Measurements from ENCODE around the gene TPP2.
A peak's percentile ranks its signal among the peaks of the same experiment; 100 is the strongest.

TPP2 gene

DNA sequence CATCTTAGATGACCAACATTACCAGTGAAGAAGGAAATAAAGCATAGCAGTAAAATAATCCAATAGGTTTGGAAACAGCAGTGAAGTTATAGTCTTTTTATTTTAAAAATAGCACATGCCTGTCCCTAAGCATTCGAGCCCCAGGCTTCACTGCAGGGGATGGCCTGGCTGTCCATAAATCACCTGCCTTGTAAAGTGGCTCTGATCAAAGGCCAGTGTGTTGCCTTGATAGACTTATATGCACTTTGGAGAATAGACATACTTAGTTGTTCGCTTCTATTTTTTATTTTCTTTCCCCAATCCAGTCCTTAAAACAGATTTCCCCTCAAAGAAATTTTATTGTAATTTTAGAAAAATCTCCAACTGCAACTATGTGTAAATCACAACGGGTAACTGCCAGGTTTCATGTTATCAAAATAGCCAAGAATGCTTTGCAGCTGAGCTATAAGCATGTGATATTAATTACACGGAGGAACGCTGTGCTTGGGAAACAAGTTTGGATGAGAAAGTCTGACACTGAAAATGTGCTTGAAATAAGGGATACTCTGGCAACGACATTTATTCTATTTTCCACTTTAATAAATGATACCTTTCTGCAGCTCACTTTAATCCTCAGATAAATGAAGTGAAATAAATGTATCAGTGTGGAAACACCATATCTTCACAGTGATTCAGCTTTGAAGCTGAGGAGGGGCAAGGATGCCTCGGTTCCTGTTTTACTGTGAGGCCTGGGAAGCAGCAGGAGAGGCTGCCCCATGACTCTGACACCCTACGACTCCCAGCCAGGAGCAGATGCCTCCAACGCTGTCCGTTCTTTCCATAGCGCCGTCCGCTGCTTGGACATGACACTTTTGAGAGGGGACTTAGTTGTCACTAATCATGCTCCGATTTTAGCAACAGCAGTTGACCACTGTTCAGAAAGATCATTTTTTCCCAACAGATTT, 103.6 kb downstream of the TPP2 start:
- no peak overlapping the region for H3K4me3 ChIP-seq (replicated peaks; ENCODE audit: low read depth, low read length)
- no peak for TF ChIP-seq CTCF (IDR thresholded peaks at IDR 0.05; ENCODE audit: low read length, missing control alignments)
- no peak for DNase-seq (ENCODE audit: low read depth)

DNA sequence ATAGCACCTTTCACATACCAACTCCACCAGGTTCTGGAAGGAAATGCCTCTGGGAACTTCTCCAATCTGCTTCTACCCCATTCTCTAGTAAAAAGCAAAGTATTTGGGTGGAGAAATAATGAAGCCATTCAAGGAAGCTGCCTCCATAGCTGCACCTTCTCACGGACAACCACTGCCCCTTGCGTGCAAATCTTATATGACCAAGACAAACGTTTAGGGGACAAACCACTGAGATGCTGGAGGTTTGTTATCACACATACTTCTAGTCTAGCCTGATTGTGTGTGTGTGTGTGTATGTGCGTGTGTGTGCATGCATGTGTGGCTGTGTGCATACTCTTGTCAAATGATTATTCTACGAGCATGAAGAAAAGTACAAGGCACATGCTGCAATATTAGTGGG, 104.5 kb downstream of the TPP2 start:
- DNase-seq (ENCODE audit: low read depth) = no peak

DNA sequence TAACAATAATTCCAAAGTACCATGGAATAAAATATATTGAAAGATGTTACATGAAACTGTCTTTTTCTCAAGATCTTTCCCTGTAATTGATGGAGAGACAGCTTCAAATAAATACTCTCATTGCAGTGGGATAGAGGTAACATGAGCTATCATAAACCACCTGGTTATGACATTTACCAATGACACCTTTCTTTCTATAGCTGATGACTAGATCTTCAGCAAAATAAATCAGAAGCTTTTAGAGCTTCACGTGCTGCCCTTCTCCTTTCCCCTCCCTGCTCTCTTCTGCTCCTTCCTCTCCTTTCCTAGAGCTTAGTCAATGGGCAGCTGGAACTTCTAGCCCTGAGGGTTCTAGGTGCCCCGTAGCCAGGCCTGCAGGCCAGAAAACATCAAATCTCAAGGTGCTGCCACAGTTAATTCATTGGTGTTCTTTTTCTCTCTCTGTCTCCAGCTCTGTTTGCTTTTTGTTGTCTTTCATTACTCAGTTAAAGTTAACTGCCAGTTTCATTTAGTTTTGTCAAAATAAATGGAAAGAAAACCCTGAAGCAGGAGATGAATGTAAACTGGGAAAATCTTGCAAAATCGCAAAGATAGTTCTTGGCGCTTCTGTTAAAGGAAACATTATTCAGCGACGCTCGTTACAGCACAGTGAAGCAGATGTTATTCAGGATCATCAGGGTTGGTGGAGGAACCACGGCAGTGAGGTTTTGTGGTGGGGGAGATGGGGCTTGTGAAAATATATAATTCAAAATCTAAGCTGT, 106.4 kb downstream of the TPP2 start:
- no peak for TF ChIP-seq CTCF (IDR thresholded peaks at IDR 0.05; ENCODE audit: low read length, missing control alignments)
- DNase-seq (ENCODE audit: low read depth) = no peak
- no peak overlapping the region for H3K4me3 ChIP-seq (replicated peaks; ENCODE audit: low read depth, low read length)

More for the DNA sequence above, 104.5 kb downstream of the TPP2 start:
- no peak for TF ChIP-seq CTCF (IDR thresholded peaks at IDR 0.05; ENCODE audit: low read length, missing control alignments)
- no peak overlapping the region for H3K4me3 ChIP-seq (replicated peaks; ENCODE audit: low read depth, low read length)

DNA sequence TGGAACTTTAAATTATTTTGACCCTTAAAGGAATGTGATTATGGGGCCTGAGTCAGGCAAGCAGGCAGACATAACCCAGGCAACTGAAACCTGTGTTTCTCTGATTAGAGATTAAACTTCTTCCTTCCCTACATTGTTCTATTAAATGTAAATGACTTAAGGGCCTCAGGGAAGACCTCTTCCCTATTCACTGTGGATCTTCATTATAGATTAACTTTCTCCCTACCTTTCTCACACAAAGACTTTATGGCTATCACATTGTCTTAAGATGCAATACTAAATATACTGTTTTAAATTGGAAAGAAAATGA, 106.9 kb downstream of the TPP2 start:
- no peak for DNase-seq (ENCODE audit: low read depth)
- H3K4me3 ChIP-seq (replicated peaks; ENCODE audit: low read depth, low read length) = no peak overlapping the region
- TF ChIP-seq CTCF (IDR thresholded peaks at IDR 0.05; ENCODE audit: low read length, missing control alignments) = no peak

GRCh38 chr13:102704238-102705058, 107.7 kb downstream of the TPP2 start:
- DNase-seq (ENCODE audit: low read depth) = no peak
- H3K4me3 ChIP-seq (replicated peaks; ENCODE audit: low read depth, low read length) = no peak overlapping the region
- TF ChIP-seq CTCF (IDR thresholded peaks at IDR 0.05; ENCODE audit: low read length, missing control alignments) = no peak

DNA sequence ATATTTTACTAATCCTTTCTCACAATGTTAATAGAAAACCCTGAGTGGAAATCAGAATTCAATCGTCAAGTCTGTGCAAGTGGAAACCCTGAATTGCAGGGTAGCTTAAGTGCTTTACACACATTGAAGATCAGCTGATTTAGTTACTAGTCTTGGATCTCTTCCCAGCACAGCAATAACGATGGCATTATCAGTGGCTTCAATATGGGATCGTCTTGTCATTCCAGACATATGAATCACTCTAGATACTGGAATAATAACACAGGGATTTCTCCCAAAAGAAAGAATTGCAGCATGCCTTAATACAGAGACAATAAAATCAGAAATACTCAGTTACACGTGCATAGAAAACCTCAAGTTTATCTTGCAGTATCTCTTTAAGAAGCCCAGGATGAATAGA, 110.7 kb downstream of the TPP2 start:
- H3K4me3 ChIP-seq (replicated peaks; ENCODE audit: low read depth, low read length) = no peak overlapping the region
- no peak for TF ChIP-seq CTCF (IDR thresholded peaks at IDR 0.05; ENCODE audit: low read length, missing control alignments)
- DNase-seq (ENCODE audit: low read depth) = peak; percentile 91
